ENCODE measurements around the gene HSPBP1. TPM values are rescaled to one million over a fixed set of nuclear protein-coding genes. Genes with fewer than 3 reads are reported as not detected.
A peak's percentile ranks its signal among the peaks of the same experiment; 100 is the strongest.

HSPBP1 gene
- polyA plus RNA-seq, 4 donors = 25.7 to 47.7 (median 29.7) TPM

- DNase-seq (ENCODE audit: low read depth in 4 of 4, low spot score in 3 of 4) = no peak
Measured at GRCh38 chr19:55276720-55277430, 3.0 kb downstream of the HSPBP1 start.

- DNase-seq (ENCODE audit: low read depth in 4 of 4, low spot score in 3 of 4) = no peak
Measured at GRCh38 chr19:55275851-55276719, 3.8 kb downstream of the HSPBP1 start.

- DNase-seq (ENCODE audit: low read depth in 4 of 4, low spot score in 3 of 4) = no peak
Measured at GRCh38 chr19:55273978-55274707, 5.8 kb downstream of the HSPBP1 start.

GRCh38 chr19:55272142-55272541 lies 7.8 kb downstream of the HSPBP1 start:
- no peak for DNase-seq (ENCODE audit: low read depth in 4 of 4, low spot score in 3 of 4)

- no peak for DNase-seq (ENCODE audit: low read depth in 4 of 4, low spot score in 3 of 4)
Measured at GRCh38 chr19:55270172-55270942, 9.6 kb downstream of the HSPBP1 start.

- no peak for DNase-seq (ENCODE audit: low read depth in 4 of 4, low spot score in 3 of 4)
Measured at GRCh38 chr19:55269299-55269698, 10.6 kb downstream of the HSPBP1 start.

- no peak for DNase-seq (ENCODE audit: low read depth in 4 of 4, low spot score in 3 of 4)
Measured at GRCh38 chr19:55266840-55267239, 13.1 kb downstream of the HSPBP1 start.

- no peak for DNase-seq (ENCODE audit: low read depth in 4 of 4, low spot score in 3 of 4)
Measured at GRCh38 chr19:55266404-55266803, 13.5 kb downstream of the HSPBP1 start.

GRCh38 chr19:55265723-55266386 lies 14.1 kb downstream of the HSPBP1 start:
- DNase-seq (ENCODE audit: low read depth in 4 of 4, low spot score in 3 of 4) = no peak

GRCh38 chr19:55265173-55265572 lies 14.7 kb downstream of the HSPBP1 start:
- no peak for DNase-seq (ENCODE audit: low read depth in 4 of 4, low spot score in 3 of 4)

- DNase-seq (ENCODE audit: low read depth in 4 of 4, low spot score in 3 of 4) = no peak
Measured at GRCh38 chr19:55264531-55264930, 15.4 kb downstream of the HSPBP1 start.

GRCh38 chr19:55262359-55262758 lies 17.6 kb downstream of the HSPBP1 start:
- no peak for DNase-seq (ENCODE audit: low read depth in 4 of 4, low spot score in 3 of 4)

- DNase-seq (ENCODE audit: low read depth in 4 of 4, low spot score in 3 of 4) = no peak
Measured at GRCh38 chr19:55261671-55262126, 18.2 kb downstream of the HSPBP1 start.

GRCh38 chr19:55259540-55260210 lies 20.2 kb downstream of the HSPBP1 start:
- DNase-seq (ENCODE audit: low read depth in 4 of 4, low spot score in 3 of 4) = no peak

- DNase-seq (ENCODE audit: low read depth in 4 of 4, low spot score in 3 of 4) = peak; percentile 99
Measured at GRCh38 chr19:55258828-55259539, 20.9 kb downstream of the HSPBP1 start, which contains the start of gene PPP6R1. Gene PPP6R1, minus strand, starts transcription at chr19:55259017. Its CDS starts 11,914 bp downstream, at chr19:55247103.

- no peak for DNase-seq (ENCODE audit: low read depth in 4 of 4, low spot score in 3 of 4)
Measured at GRCh38 chr19:55258476-55258827, 21.5 kb downstream of the HSPBP1 start.

GRCh38 chr19:55257461-55258420 lies 22.2 kb downstream of the HSPBP1 start:
- no peak for DNase-seq (ENCODE audit: low read depth in 4 of 4, low spot score in 3 of 4)

All from right renal pelvis (tissue), 4 donors.